Osteoblast (primary cell): Measurements from ENCODE around the gene UBA52. TPM values are rescaled to one million over a fixed set of nuclear protein-coding genes. Genes with fewer than 3 reads are reported as not detected.
A peak's percentile ranks its signal among the peaks of the same experiment; 100 is the strongest.

ENCODE experiments used
- DNase-seq: peaks from one replicate; pipeline ENCODE4 v3.0.0; 2011; ENCODE audit warnings: low spot score, mixed read lengths; ENCODE audit not compliant: insufficient read length; ENCODE audit errors: missing footprints
- H2AFZ ChIP-seq: 2 replicates; pipeline ENCODE4 v1.6.0; 2011; ENCODE audit warnings: mild to moderate bottlenecking, low read length
- H3K27ac ChIP-seq: 2 replicates; pipeline ENCODE4 v1.5.1; 2011; ENCODE audit warnings: mild to moderate bottlenecking, low read depth, low read length, moderate library complexity
- H3K27me3 ChIP-seq: 2 replicates; pipeline ENCODE4 v1.6.0; 2012; ENCODE audit warnings: mild to moderate bottlenecking, control low read depth, inconsistent platforms, low read length, moderate library complexity; ENCODE audit not compliant: insufficient read depth
- H3K36me3 ChIP-seq: 2 replicates; pipeline ENCODE4 v1.5.1; 2011; ENCODE audit warnings: mild to moderate bottlenecking, low read length, control low read depth, moderate library complexity; ENCODE audit not compliant: insufficient read depth
- H3K4me1 ChIP-seq: 2 replicates; pipeline ENCODE4 v1.5.1; 2011; ENCODE audit warnings: mild to moderate bottlenecking, low read length, control low read depth, moderate library complexity; ENCODE audit not compliant: insufficient read depth
- H3K4me2 ChIP-seq: 2 replicates; pipeline ENCODE4 v1.6.0; 2011; ENCODE audit warnings: mild to moderate bottlenecking, low read length; ENCODE audit not compliant: insufficient read depth
- H3K4me3 ChIP-seq: fragments of 200-600 bp; sonication (generic); 3 replicates; pipeline ENCODE4 v1.5.1; 2012; ENCODE audit warnings: mild to moderate bottlenecking, low read length, inconsistent platforms; ENCODE audit not compliant: insufficient read depth
- H3K79me2 ChIP-seq: 2 replicates; pipeline ENCODE4 v1.6.0; 2012; ENCODE audit warnings: mild to moderate bottlenecking, low read length, control low read depth, inconsistent platforms; ENCODE audit not compliant: insufficient read depth
- H3K9me3 ChIP-seq: 2 replicates; pipeline ENCODE4 v1.5.1; 2011; ENCODE audit warnings: low read depth, low read length, control low read depth
- H4K20me1 ChIP-seq: 2 replicates; pipeline ENCODE4 v1.6.0; 2012; ENCODE audit warnings: mild to moderate bottlenecking, low read length, control low read depth; ENCODE audit not compliant: insufficient read depth
- CTCF ChIP-seq: IDR thresholded peaks from 2 replicates; pipeline ENCODE4 v1.5.1; 2011; ENCODE audit warnings: mild to moderate bottlenecking, low read depth, low read length, moderate library complexity; ENCODE audit errors: extremely low read depth
- total RNA-seq: library from RNA; depleted of rRNA; stranded (reverse); fragments of >200 nt; gene quantifications from 2 replicates; pipeline ENCODE4 v1.2.3, GENCODE V29; 2012

UBA52 gene
- total RNA-seq, 1 donor: 554 TPM

GRCh38 chr19:18620902-18621301 lies 49.2 kb downstream of the UBA52 start:
- Histone ChIP-seq H3K27me3 (no peaks in the 10 kb centered on the region), H3K4me3 (no peak overlapping the region), H4K20me1 (no peaks in the 10 kb centered on the region), H3K27ac (no peak overlapping the region), H2AFZ (no peak overlapping the region), H3K79me2 (no peaks in the 10 kb centered on the region), H3K9me3 (no peaks in the 10 kb centered on the region), H3K36me3 (no peaks in the 10 kb centered on the region), H3K4me1 (no peaks in the 10 kb centered on the region), H3K4me2 (no peak overlapping the region)
- no peak for TF ChIP-seq CTCF
- DNase-seq: peak; percentile 34

- H3K9me3 ChIP-seq: no peaks in the 10 kb centered on the region
These were observed 55.2 kb downstream of the UBA52 start for GRCh38 chr19:18626906-18627305.

More at GRCh38 chr19:18626906-18627305, 55.2 kb downstream of the UBA52 start:
- Histone ChIP-seq H3K27me3 (no peaks in the 10 kb centered on the region), H2AFZ (no peak overlapping the region), H3K4me3 (no peak overlapping the region), H3K4me1 (no peaks in the 10 kb centered on the region), H3K27ac (no peak overlapping the region), H3K36me3 (no peaks in the 10 kb centered on the region), H4K20me1 (no peaks in the 10 kb centered on the region), H3K79me2 (no peaks in the 10 kb centered on the region), H3K4me2 (no peak overlapping the region)
- no peak for TF ChIP-seq CTCF
- DNase-seq: no peak

Other genes starting within 250 kb of the UBA52 start
- gene LSM4, start 248.8 kb upstream of the UBA52 start, total RNA-seq: 74.3 and 74.6 TPM in 2 replicates
- 31.1 and 56.3 TPM in 2 replicates for gene PGPEP1, start 231.3 kb upstream of the UBA52 start, total RNA-seq
- gene GDF15, start 185.7 kb upstream of the UBA52 start, total RNA-seq: 61.6 and 74.2 TPM in 2 replicates
- gene LRRC25, start 174.2 kb upstream of the UBA52 start, total RNA-seq: 0.88 and 1.1 TPM in 2 replicates
- 77.8 and 90.8 TPM in 2 replicates for gene SSBP4, start 152.5 kb upstream of the UBA52 start, total RNA-seq
- 7.7 and 8.0 TPM in 2 replicates for gene ISYNA1, start 133.7 kb upstream of the UBA52 start, total RNA-seq
- gene ELL, start 49.8 kb upstream of the UBA52 start, total RNA-seq: 17.1 and 18.5 TPM in 2 replicates
- 253 and 288 TPM in 2 replicates for gene FKBP8, start 28.3 kb upstream of the UBA52 start, total RNA-seq
- 92.8 and 104 TPM in 2 replicates for gene KXD1, start 14.0 kb upstream of the UBA52 start, total RNA-seq
- gene REX1BD, start 16.9 kb downstream of the UBA52 start, total RNA-seq: 27.7 and 29.7 TPM in 2 replicates
- 6.9 and 15.9 TPM in 2 replicates for gene CRLF1, start 34.9 kb downstream of the UBA52 start, total RNA-seq
- 0.36 and 2.1 TPM in 2 replicates for gene TMEM59L, start 41.0 kb downstream of the UBA52 start, total RNA-seq
- gene KLHL26, start 65.2 kb downstream of the UBA52 start, total RNA-seq: 5.1 and 5.3 TPM in 2 replicates
- gene CRTC1, start 111.8 kb downstream of the UBA52 start, total RNA-seq: 3.8 and 4.0 TPM in 2 replicates
- 12.4 and 14.8 TPM in 2 replicates for gene COMP, start 219.4 kb downstream of the UBA52 start, total RNA-seq